Measurements from ENCODE around the gene GPC6.

GRCh38 chr13:93307651-93308050 is 81.0 kb downstream of the GPC6 start:
- no peak for TF ChIP-seq POLR2AphosphoS5 (IDR thresholded peaks at IDR 0.05; ENCODE audit: low read depth, low read length)
- no peak for TF ChIP-seq CTCF (IDR thresholded peaks at IDR 0.05)
- TF ChIP-seq EP300 (IDR thresholded peaks at IDR 0.05; ENCODE audit: borderline replicate concordance in 1 of 2, low read depth in 1 of 2, low read length in 1 of 2) = no peak
- no peak for TF ChIP-seq RAD21 (IDR thresholded peaks at IDR 0.05; ENCODE audit: low read length)
- TF ChIP-seq, protein P1, sequence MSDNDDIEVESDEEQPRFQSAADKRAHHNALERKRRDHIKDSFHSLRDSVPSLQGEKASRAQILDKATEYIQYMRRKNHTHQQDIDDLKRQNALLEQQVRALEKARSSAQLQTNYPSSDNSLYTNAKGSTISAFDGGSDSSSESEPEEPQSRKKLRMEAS (IDR thresholded peaks at IDR 0.05; ENCODE audit: low read depth) = no peak
